ENCODE measurements around the gene ANO1. TPM values are rescaled to one million over a fixed set of nuclear protein-coding genes. Genes with fewer than 3 reads are reported as not detected.
"Not testable (repeated sequence)": the region's sequence is repeated elsewhere in the genome, so short reads cannot be mapped to it uniquely, and the experiment has no call there.

The ANO1 gene
- polyA plus RNA-seq, 2 donors = 5.5 to 5.8 TPM

- WGBS, 2 donors = 52 to 66% methylated on average over 11 of the region's 11 CpGs
- Histone ChIP-seq H3K4me3 (ENCODE audit: low read depth in 1 of 2, low read length in 2 of 2) (no peak overlapping the region), H3K9me3 (ENCODE audit: control insufficient read depth in 2 of 2, insufficient read depth in 1 of 2, low read depth in 1 of 2, low read length in 1 of 2) (peaks cover 5 to 15% of the 10 kb centered on the region in 2 donors), H3K36me3 (ENCODE audit: control insufficient read depth in 2 of 2, insufficient read depth in 2 of 2, low read length in 1 of 2) (no peaks in the 10 kb centered on the region), H3K27ac (ENCODE audit: low read depth in 2 of 2, low read length in 1 of 2) (no peak overlapping the region), H3K4me1 (ENCODE audit: control insufficient read depth in 2 of 2, insufficient read depth in 2 of 2, low read length in 1 of 2) (peaks cover 0 to 3% of the 10 kb centered on the region in 2 donors), H3K27me3 (ENCODE audit: control insufficient read depth in 1 of 2, insufficient read depth in 2 of 2, low read length in 2 of 2) (no peaks in the 10 kb centered on the region)
These were observed 43.3 kb upstream of the ANO1 start for GRCh38 chr11:70034740-70035365.

DNA sequence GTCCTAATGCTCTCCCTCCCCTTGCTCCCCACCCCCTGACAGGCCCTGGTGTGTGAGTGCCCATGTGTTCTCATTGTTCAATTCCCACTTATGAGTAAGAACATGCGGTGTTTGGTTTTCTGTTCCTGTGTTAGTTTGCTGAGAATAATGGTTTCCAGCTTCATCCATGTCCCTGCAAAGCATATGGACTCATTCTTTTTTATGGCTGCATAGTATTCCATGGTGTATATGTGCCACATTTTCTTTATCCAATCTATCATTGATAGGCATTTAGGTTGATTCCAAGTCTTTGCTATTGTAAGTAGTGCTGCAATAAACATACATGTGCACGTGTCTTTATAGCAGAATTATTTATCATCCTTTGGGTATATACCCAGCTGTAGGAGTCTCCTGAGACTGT, 42.5 kb upstream of the ANO1 start:
- 88 to 89% methylated on average over 2 of the region's 2 CpGs for WGBS, 2 donors
- H3K4me3 ChIP-seq (ENCODE audit: low read depth in 1 of 2, low read length in 2 of 2); H3K4me1 ChIP-seq (ENCODE audit: control insufficient read depth in 2 of 2, insufficient read depth in 2 of 2, low read length in 1 of 2); H3K27me3 ChIP-seq (ENCODE audit: control insufficient read depth in 1 of 2, insufficient read depth in 2 of 2, low read length in 2 of 2); H3K27ac ChIP-seq (ENCODE audit: low read depth in 2 of 2, low read length in 1 of 2); H3K36me3 ChIP-seq (ENCODE audit: control insufficient read depth in 2 of 2, insufficient read depth in 2 of 2, low read length in 1 of 2): not testable (repeated sequence)
- H3K9me3 ChIP-seq (ENCODE audit: control insufficient read depth in 2 of 2, insufficient read depth in 1 of 2, low read depth in 1 of 2, low read length in 1 of 2) = peaks cover 5 to 15% of the 10 kb centered on the region in 2 donors

GRCh38 chr11:70036971-70037882, 40.9 kb upstream of the ANO1 start:
- no peak overlapping the region for H3K27ac ChIP-seq (ENCODE audit: low read depth in 2 of 2, low read length in 1 of 2)
- H3K27me3 ChIP-seq (ENCODE audit: control insufficient read depth in 1 of 2, insufficient read depth in 2 of 2, low read length in 2 of 2) = no peaks in the 10 kb centered on the region
- H3K36me3 ChIP-seq (ENCODE audit: control insufficient read depth in 2 of 2, insufficient read depth in 2 of 2, low read length in 1 of 2) = no peaks in the 10 kb centered on the region
- H3K9me3 ChIP-seq (ENCODE audit: control insufficient read depth in 2 of 2, insufficient read depth in 1 of 2, low read depth in 1 of 2, low read length in 1 of 2) = peaks cover 5 to 15% of the 10 kb centered on the region in 2 donors
- 81 to 87% methylated on average over 12 of the region's 12 CpGs for WGBS, 2 donors
- H3K4me1 ChIP-seq (ENCODE audit: control insufficient read depth in 2 of 2, insufficient read depth in 2 of 2, low read length in 1 of 2) = peaks cover 0 to 3% of the 10 kb centered on the region in 2 donors
- H3K4me3 ChIP-seq (ENCODE audit: low read depth in 1 of 2, low read length in 2 of 2) = no peak overlapping the region

GRCh38 chr11:70038034-70038834, 39.9 kb upstream of the ANO1 start:
- Histone ChIP-seq H3K36me3 (ENCODE audit: control insufficient read depth in 2 of 2, insufficient read depth in 2 of 2, low read length in 1 of 2) (no peaks in the 10 kb centered on the region), H3K27me3 (ENCODE audit: control insufficient read depth in 1 of 2, insufficient read depth in 2 of 2, low read length in 2 of 2) (no peaks in the 10 kb centered on the region), H3K4me3 (ENCODE audit: low read depth in 1 of 2, low read length in 2 of 2) (no peak overlapping the region), H3K9me3 (ENCODE audit: control insufficient read depth in 2 of 2, insufficient read depth in 1 of 2, low read depth in 1 of 2, low read length in 1 of 2) (peaks cover 5 to 15% of the 10 kb centered on the region in 2 donors), H3K4me1 (ENCODE audit: control insufficient read depth in 2 of 2, insufficient read depth in 2 of 2, low read length in 1 of 2) (peaks cover 0 to 3% of the 10 kb centered on the region in 2 donors), H3K27ac (ENCODE audit: low read depth in 2 of 2, low read length in 1 of 2) (no peak overlapping the region)
- 81 to 87% methylated on average over 9 of the region's 9 CpGs for WGBS, 2 donors

GRCh38 chr11:70040452-70040851, 37.7 kb upstream of the ANO1 start:
- 93 to 95% methylated on average over 11 of the region's 11 CpGs for WGBS, 2 donors
- peaks cover 5 to 15% of the 10 kb centered on the region in 2 donors for H3K9me3 ChIP-seq (ENCODE audit: control insufficient read depth in 2 of 2, insufficient read depth in 1 of 2, low read depth in 1 of 2, low read length in 1 of 2)
- H3K27me3 ChIP-seq (ENCODE audit: control insufficient read depth in 1 of 2, insufficient read depth in 2 of 2, low read length in 2 of 2) = no peaks in the 10 kb centered on the region
- H3K4me1 ChIP-seq (ENCODE audit: control insufficient read depth in 2 of 2, insufficient read depth in 2 of 2, low read length in 1 of 2) = peaks cover 0 to 3% of the 10 kb centered on the region in 2 donors
- H3K4me3 ChIP-seq (ENCODE audit: low read depth in 1 of 2, low read length in 2 of 2) = no peak overlapping the region
- no peaks in the 10 kb centered on the region for H3K36me3 ChIP-seq (ENCODE audit: control insufficient read depth in 2 of 2, insufficient read depth in 2 of 2, low read length in 1 of 2)
- H3K27ac ChIP-seq (ENCODE audit: low read depth in 2 of 2, low read length in 1 of 2) = no peak overlapping the region

- H3K4me1 ChIP-seq (ENCODE audit: control insufficient read depth in 2 of 2, insufficient read depth in 2 of 2, low read length in 1 of 2) = peaks cover 0 to 3% of the 10 kb centered on the region in 2 donors
- peaks cover 5 to 15% of the 10 kb centered on the region in 2 donors for H3K9me3 ChIP-seq (ENCODE audit: control insufficient read depth in 2 of 2, insufficient read depth in 1 of 2, low read depth in 1 of 2, low read length in 1 of 2)
- H3K36me3 ChIP-seq (ENCODE audit: control insufficient read depth in 2 of 2, insufficient read depth in 2 of 2, low read length in 1 of 2) = no peaks in the 10 kb centered on the region
- H3K27ac ChIP-seq (ENCODE audit: low read depth in 2 of 2, low read length in 1 of 2) = no peak overlapping the region
- 73 to 82% methylated on average over 4 of the region's 4 CpGs for WGBS, 2 donors
- H3K4me3 ChIP-seq (ENCODE audit: low read depth in 1 of 2, low read length in 2 of 2) = no peak overlapping the region
- H3K27me3 ChIP-seq (ENCODE audit: control insufficient read depth in 1 of 2, insufficient read depth in 2 of 2, low read length in 2 of 2) = no peaks in the 10 kb centered on the region
These were observed 37.1 kb upstream of the ANO1 start for GRCh38 chr11:70040869-70041501.

- no peak overlapping the region for H3K4me3 ChIP-seq (ENCODE audit: low read depth in 1 of 2, low read length in 2 of 2)
- WGBS, 2 donors = 94 to 95% methylated on average over 1 of the region's 1 CpG
- H3K27ac ChIP-seq (ENCODE audit: low read depth in 2 of 2, low read length in 1 of 2) = no peak overlapping the region
- no peaks in the 10 kb centered on the region for H3K36me3 ChIP-seq (ENCODE audit: control insufficient read depth in 2 of 2, insufficient read depth in 2 of 2, low read length in 1 of 2)
- no peaks in the 10 kb centered on the region for H3K4me1 ChIP-seq (ENCODE audit: control insufficient read depth in 2 of 2, insufficient read depth in 2 of 2, low read length in 1 of 2)
- peaks cover 2 to 4% of the 10 kb centered on the region in 2 donors for H3K9me3 ChIP-seq (ENCODE audit: control insufficient read depth in 2 of 2, insufficient read depth in 1 of 2, low read depth in 1 of 2, low read length in 1 of 2)
- no peaks in the 10 kb centered on the region for H3K27me3 ChIP-seq (ENCODE audit: control insufficient read depth in 1 of 2, insufficient read depth in 2 of 2, low read length in 2 of 2)
These were observed 34.6 kb upstream of the ANO1 start for GRCh38 chr11:70043482-70043881.

- Histone ChIP-seq H3K9me3 (ENCODE audit: control insufficient read depth in 2 of 2, insufficient read depth in 1 of 2, low read depth in 1 of 2, low read length in 1 of 2) (no peaks in the 10 kb centered on the region), H3K36me3 (ENCODE audit: control insufficient read depth in 2 of 2, insufficient read depth in 2 of 2, low read length in 1 of 2) (no peaks in the 10 kb centered on the region), H3K27ac (ENCODE audit: low read depth in 2 of 2, low read length in 1 of 2) (no peak overlapping the region), H3K4me3 (ENCODE audit: low read depth in 1 of 2, low read length in 2 of 2) (no peak overlapping the region), H3K4me1 (ENCODE audit: control insufficient read depth in 2 of 2, insufficient read depth in 2 of 2, low read length in 1 of 2) (peaks cover 0 to 8% of the 10 kb centered on the region in 2 donors), H3K27me3 (ENCODE audit: control insufficient read depth in 1 of 2, insufficient read depth in 2 of 2, low read length in 2 of 2) (no peaks in the 10 kb centered on the region)
- WGBS, 2 donors = 58 to 81% methylated on average over 3 of the region's 3 CpGs
These were observed 32.0 kb upstream of the ANO1 start for GRCh38 chr11:70046089-70046488.

All from esophagus (tissue), 2 donors.